SHP77 treated with DMSO at 0.1 percent for 48 hours (cell line): ENCODE data around the gene PPP1R13B.

Experiments used
- DNase-seq: peaks from one replicate; lab custom pipeline; 2025; lab: John Stamatoyannopoulos, UW

PPP1R13B gene

GRCh38 chr14:103744621-103745395 lies 102.6 kb downstream of the PPP1R13B start:
- no peak for DNase-seq

- DNase-seq, result no peak
These were observed 103.7 kb downstream of the PPP1R13B start for GRCh38 chr14:103743691-103744090.

GRCh38 chr14:103742499-103743255 lies 104.7 kb downstream of the PPP1R13B start:
- no peak for DNase-seq

- DNase-seq, result no peak
These were observed 105.5 kb downstream of the PPP1R13B start for GRCh38 chr14:103741876-103742275.

GRCh38 chr14:103740991-103741689 lies 106.2 kb downstream of the PPP1R13B start:
- DNase-seq, result no peak

- no peak for DNase-seq
These were observed 107.4 kb downstream of the PPP1R13B start for GRCh38 chr14:103739793-103740501.

- DNase-seq, result no peak
These were observed 107.9 kb downstream of the PPP1R13B start for GRCh38 chr14:103739466-103739792.

- DNase-seq, result no peak
These were observed 108.5 kb downstream of the PPP1R13B start for GRCh38 chr14:103738701-103739451.

- DNase-seq, result no peak
These were observed 109.2 kb downstream of the PPP1R13B start for GRCh38 chr14:103738166-103738565.

GRCh38 chr14:103737432-103738045 lies 109.8 kb downstream of the PPP1R13B start:
- no peak for DNase-seq

GRCh38 chr14:103736546-103737431 lies 110.6 kb downstream of the PPP1R13B start:
- DNase-seq, result no peak

GRCh38 chr14:103735815-103736545 lies 111.4 kb downstream of the PPP1R13B start:
- no peak for DNase-seq

- DNase-seq, result no peak
These were observed 111.9 kb downstream of the PPP1R13B start for GRCh38 chr14:103735439-103735814.

GRCh38 chr14:103735022-103735421 lies 112.4 kb downstream of the PPP1R13B start:
- no peak for DNase-seq

GRCh38 chr14:103734081-103734888 lies 113.1 kb downstream of the PPP1R13B start:
- DNase-seq, result no peak

- no peak for DNase-seq
These were observed 113.7 kb downstream of the PPP1R13B start for GRCh38 chr14:103733651-103734050.

GRCh38 chr14:103732868-103733620 lies 114.3 kb downstream of the PPP1R13B start:
- DNase-seq, result no peak
